ENCODE results near the gene KRT6A.

- TF ChIP-seq CTCF (IDR thresholded peaks at IDR 0.05) = no peak
- TF ChIP-seq REST (IDR thresholded peaks at IDR 0.05) = no peak
- TF ChIP-seq POLR2A (IDR thresholded peaks at IDR 0.05; ENCODE audit: low read length) = no peak
- TF ChIP-seq SMC3 (IDR thresholded peaks at IDR 0.05) = no peak
- no peak for TF ChIP-seq USF2 (IDR thresholded peaks at IDR 0.05)
- TF ChIP-seq RAD21 (conservative IDR thresholded peaks at IDR 0.05 in 1 of 2, IDR thresholded peaks at IDR 0.05 in 1 of 2) = no peak
- TF ChIP-seq MYC (IDR thresholded peaks at IDR 0.05; ENCODE audit: borderline replicate concordance, low read length) = no peak
- TF ChIP-seq CBX2 (IDR thresholded peaks at IDR 0.05; ENCODE audit: borderline replicate concordance, low read depth) = no peak
Observed at GRCh38 chr12:52522346-52523011, 29.4 kb upstream of the KRT6A start.
